Activated T-cell treated with anti-CD3 and anti-CD28 coated beads for 1 hour (primary cell): ENCODE measurements around the gene GNPNAT1.
"Not testable (repeated sequence)": the region's sequence is repeated elsewhere in the genome, so short reads cannot be mapped to it uniquely, and the experiment has no call there.

Experiments used
- DNase-seq: peaks from one replicate; pipeline ENCODE4 v3.0.0-alpha.2; 2020; ENCODE audit warnings: low read depth

GNPNAT1 gene

GRCh38 chr14:52729585-52729924 is 61.9 kb downstream of the GNPNAT1 start:
- DNase-seq: no peak

- not testable (repeated sequence) for DNase-seq
These were observed 62.4 kb downstream of the GNPNAT1 start for GRCh38 chr14:52729035-52729434.

GRCh38 chr14:52727509-52727908 is 63.9 kb downstream of the GNPNAT1 start:
- not testable (repeated sequence) for DNase-seq
